GM10266 (cell line): ENCODE results near the gene VRTN.
A peak's percentile ranks its signal among the peaks of the same experiment; 100 is the strongest.
"Not testable (repeated sequence)": the region's sequence is repeated elsewhere in the genome, so short reads cannot be mapped to it uniquely, and the experiment has no call there.

Experiments
- DNase-seq: peaks from one replicate; pipeline ENCODE4 v3.0.0; 2012; ENCODE audit errors: extremely low spot score
- TF ChIP-seq, protein P1 (sequence below): IDR thresholded peaks from 2 replicates; pipeline ENCODE4 v1.5.1; 2012; ENCODE audit warnings: mild to moderate bottlenecking, low read depth; ENCODE audit not compliant: control insufficient read depth, insufficient read depth; ENCODE audit errors: missing control alignments

The VRTN gene

DNA sequence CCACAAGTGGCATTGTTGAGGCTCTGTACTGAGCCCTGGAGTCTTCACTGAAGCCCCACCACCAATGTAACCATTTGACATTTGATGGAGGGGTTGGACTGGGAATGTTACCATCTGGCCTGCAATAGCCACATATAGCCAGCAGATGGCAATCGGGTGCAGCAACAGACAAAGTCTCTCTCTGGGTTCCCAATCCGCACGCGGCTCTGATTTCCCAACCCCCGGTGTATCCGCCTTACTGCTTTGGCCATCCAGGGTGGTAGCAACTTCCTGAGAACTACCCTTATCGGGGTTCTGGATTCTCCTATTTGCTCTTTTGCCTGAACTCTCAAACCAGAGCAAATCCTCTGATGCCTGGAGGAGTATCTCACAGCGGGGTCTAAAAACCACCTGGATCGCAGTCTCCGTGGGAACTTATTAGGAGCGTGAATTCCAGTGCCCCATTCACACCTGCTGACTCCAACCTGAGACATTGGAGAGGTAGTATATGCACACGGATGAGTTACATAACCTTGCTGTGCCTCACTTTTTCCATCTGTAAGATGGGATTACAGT lies 14.2 kb downstream of the VRTN start:
- TF ChIP-seq, protein P1, sequence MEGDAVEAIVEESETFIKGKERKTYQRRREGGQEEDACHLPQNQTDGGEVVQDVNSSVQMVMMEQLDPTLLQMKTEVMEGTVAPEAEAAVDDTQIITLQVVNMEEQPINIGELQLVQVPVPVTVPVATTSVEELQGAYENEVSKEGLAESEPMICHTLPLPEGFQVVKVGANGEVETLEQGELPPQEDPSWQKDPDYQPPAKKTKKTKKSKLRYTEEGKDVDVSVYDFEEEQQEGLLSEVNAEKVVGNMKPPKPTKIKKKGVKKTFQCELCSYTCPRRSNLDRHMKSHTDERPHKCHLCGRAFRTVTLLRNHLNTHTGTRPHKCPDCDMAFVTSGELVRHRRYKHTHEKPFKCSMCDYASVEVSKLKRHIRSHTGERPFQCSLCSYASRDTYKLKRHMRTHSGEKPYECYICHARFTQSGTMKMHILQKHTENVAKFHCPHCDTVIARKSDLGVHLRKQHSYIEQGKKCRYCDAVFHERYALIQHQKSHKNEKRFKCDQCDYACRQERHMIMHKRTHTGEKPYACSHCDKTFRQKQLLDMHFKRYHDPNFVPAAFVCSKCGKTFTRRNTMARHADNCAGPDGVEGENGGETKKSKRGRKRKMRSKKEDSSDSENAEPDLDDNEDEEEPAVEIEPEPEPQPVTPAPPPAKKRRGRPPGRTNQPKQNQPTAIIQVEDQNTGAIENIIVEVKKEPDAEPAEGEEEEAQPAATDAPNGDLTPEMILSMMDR: peak; percentile 91
- peak; percentile 81 for DNase-seq

DNA sequence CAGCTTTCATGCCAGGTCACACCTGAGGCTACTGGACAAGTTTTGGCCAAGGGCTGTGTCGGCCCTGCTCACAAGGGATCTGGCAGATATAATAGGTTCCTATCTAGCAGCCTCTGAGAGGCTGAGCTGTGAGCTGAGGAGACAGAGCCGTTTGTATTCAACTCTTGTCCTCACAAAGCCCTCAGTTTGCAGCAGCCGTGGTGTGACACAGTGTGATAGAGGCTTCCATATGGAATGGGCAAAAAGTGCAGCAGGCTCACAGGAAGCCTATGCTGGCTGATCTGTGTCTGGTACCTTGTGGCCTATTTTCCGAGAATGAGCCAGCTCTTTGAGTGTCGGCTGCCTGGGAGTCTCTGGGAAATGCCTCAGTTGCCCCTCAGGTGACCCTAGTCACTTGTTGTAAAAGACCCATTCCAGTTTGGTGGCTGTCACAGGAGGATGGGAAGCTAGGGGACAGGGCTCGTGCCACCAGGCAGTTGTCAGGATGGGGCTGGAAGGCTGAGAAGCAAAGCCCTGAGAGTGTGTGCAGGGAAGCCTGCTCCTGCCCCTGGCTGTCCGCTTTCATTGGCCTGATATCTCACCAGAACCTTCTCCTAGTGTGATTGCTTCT lies 16.1 kb downstream of the VRTN start:
- DNase-seq: no peak
- TF ChIP-seq, protein P1: no peak

DNA sequence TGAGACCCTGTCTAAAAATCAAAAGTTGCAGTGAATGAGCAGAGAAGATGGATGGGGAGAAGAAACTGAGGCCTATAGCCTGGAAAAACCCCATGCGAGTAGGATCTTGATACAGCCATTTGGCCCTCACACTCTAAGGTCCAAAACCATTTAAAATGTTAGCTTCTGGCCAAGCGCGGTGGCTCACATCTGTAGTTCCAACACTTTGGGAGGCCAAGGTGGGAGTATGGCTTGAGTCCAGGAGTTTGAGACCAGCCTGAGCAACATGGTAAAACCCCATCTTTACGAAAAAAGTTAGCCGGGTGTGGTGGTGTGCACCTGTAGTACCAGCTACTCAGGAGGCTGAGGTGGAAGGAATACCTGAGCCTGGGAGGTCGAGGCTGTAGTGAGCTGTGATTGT lies 19.8 kb downstream of the VRTN start:
- DNase-seq: no peak
- TF ChIP-seq, protein P1: no peak

DNA sequence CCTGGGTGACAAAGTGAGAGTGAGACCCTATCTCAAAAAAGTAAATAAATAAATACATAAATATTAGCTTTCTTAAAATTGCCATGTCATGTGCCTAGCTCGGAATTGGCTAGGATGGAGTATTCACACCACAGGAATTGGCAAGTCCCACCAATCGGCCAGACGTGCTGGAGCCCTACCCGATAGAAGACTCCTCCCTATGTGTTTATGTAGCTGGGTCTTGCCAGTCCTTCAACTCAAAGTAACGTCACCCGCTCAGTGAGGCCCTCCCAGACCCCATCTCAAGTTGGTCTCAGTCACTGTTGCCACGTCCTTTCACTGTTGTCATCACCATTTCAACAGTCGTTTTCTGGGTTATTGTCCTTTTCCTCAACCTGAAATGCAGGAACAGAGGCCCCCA lies 20.2 kb downstream of the VRTN start:
- no peak for DNase-seq
- TF ChIP-seq, protein P1: no peak

DNA sequence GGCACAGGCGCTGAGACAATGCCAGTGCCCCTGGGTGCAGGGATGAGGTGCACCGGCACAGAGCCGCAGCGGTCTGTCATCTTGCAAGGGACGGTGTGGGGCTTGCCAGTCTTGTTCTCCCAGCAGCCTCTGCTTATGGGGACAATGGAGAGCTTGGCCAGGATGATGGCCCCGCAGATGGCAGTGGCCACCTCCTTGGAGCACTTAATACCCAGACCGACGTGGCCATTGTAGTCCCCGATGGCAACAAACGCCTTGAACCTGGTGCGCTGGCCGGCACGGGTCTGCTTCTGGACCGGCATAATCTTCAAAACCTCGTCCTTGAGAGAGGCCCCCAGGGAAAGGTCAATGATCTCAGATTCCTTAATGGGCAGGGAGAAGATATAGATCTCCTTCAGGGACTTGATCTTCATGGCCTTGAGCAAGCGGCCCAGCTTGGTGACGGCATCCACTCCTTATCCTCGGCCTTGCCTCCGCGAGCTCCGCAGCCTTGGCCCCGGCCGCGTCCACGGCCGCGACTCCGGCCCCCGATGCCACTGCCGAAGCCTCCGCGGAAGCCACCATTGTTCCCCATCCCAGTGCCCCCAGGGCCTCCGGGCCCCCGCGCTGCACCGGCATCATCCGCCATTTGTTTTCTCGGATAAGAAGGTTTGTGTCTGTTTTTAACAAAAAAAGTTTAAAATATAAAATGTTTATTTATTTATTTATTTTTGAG lies 29.9 kb downstream of the VRTN start:
- TF ChIP-seq, protein P1: no peak
- no peak for DNase-seq

DNA sequence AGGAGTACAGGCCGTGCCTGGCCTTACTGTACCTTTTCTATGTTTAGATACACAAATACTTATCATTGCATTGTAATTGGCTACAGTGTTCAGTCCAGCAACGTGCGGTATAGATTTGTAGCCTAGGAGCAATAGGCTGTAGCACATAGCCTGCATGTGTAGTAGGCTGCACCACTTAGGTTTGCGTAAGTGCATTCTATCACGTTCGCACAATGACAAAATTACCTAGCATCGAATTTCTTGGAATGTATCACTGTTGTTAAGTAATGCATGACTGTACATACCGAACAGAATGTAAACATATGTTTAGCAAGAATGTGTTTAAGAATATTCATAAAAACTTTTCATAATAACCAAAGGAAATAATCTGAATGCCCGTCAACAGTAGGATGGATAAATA lies 31.9 kb downstream of the VRTN start:
- no peak for DNase-seq
- TF ChIP-seq, protein P1: no peak

DNA sequence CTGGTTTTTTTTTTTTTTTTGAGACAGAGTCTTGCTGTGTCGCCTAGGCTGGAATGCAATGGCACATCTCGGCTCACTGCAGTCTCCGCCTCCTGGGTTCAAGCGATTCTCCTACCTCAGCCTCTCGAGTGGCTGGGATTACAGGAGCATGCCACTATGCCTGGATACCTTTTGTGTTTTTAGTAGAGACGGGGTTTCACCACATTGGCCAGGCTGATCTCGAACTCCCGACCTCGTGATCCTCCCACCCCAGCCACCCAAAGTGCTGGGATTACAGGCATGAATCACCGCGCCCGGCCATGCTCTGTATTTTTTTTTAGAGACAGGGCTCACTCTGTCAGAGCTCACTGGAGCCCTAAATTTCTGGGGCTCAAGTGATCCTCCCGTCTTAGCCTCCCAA lies 32.6 kb downstream of the VRTN start:
- DNase-seq: no peak
- TF ChIP-seq, protein P1: no peak

DNA sequence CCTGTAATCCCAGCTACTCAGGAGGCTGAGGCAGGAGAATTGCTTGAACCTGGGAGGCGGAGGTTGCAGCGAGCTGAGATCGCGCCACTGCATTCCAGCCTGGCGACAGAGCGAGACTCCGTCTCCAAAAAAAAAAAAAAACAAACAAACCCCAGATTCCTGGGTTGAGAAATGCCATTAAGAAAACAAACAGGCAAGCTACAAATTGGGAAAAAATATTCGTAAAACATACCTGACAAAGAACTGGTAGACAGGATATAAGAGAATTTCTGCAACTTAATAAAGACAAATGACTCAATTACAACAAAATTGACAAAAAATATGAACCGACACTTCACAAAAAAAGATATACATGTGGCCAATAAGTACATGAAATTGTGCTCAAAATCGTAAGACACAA lies 33.3 kb downstream of the VRTN start:
- not testable (repeated sequence) for DNase-seq
